Activated CD8-positive, alpha-beta memory T cell treated with anti-CD3 and anti-CD28 coated beads for 36 hours (primary cell): Measurements from ENCODE around the gene BCAR1. TPM values are rescaled to one million over a fixed set of nuclear protein-coding genes. Genes with fewer than 3 reads are reported as not detected.

Source experiments
- CTCF ChIA-PET: fragments of 350-600 bp; sonication (Branson Sonifier 250); formaldehyde crosslinking; loops from one replicate; lab custom pipeline; 2021; ENCODE audit warnings: antibody characterized with exemption; lab: Charles Lee
- POLR2A ChIA-PET: fragments of 350-600 bp; sonication (Branson Sonifier 250); formaldehyde crosslinking; loops from one replicate; lab custom pipeline; 2021; ENCODE audit warnings: antibody characterized with exemption; lab: Charles Lee
- total RNA-seq, 2 experiments: library from RNA; stranded (reverse); gene quantifications; one replicate each; pipeline ENCODE4 v1.2.3, GENCODE V29; 2021

Gene BCAR1
- total RNA-seq, 2 experiments from 2014 or later = 0.84 to 2.7 TPM

- ChIA-PET CTCF (interaction anchor here (1.2 kb wide), 1 partner anchor 182 kb away, joined by 4 read pairs; no protein-coding TSS in a partner anchor), POLR2A (no interaction called here)
These were observed 53.8 kb downstream of the BCAR1 start for GRCh38 chr16:75197522-75198134.

- ChIA-PET POLR2A (no interaction called here), CTCF (interaction anchor here (1.2 kb wide), 1 partner anchor 183 kb away, joined by 4 read pairs; no protein-coding TSS in a partner anchor)
These were observed 54.6 kb downstream of the BCAR1 start for GRCh38 chr16:75196836-75197235.

- ChIA-PET POLR2A (interaction anchor here (0.6 kb wide), 1 partner anchor 267 kb away, joined by 3 read pairs; no protein-coding TSS in a partner anchor), CTCF (interaction anchor here (1.2 kb wide), 1 partner anchor 184 kb away, joined by 4 read pairs; no protein-coding TSS in a partner anchor)
These were observed 55.3 kb downstream of the BCAR1 start for GRCh38 chr16:75195811-75196790.

- ChIA-PET CTCF (interaction anchor here (1.1 kb wide), 1 partner anchor 82 kb away, joined by 3 read pairs; no protein-coding TSS in a partner anchor), POLR2A (no interaction called here)
These were observed 57.5 kb downstream of the BCAR1 start for GRCh38 chr16:75193730-75194444.

- POLR2A ChIA-PET = no interaction called here
- CTCF ChIA-PET = interaction anchor here (0.5 to 1.1 kb wide), 2 partner anchors 15 to 82 kb away, joined by 3 read pairs; no protein-coding TSS in a partner anchor
These were observed 58.2 kb downstream of the BCAR1 start for GRCh38 chr16:75193265-75193650.

GRCh38 chr16:75192606-75193264 lies 58.7 kb downstream of the BCAR1 start:
- ChIA-PET CTCF (interaction anchor here (0.5 to 1.1 kb wide), 5 partner anchors 14 to 723 kb away, joined by 3 read pairs; no protein-coding TSS in a partner anchor), POLR2A (no interaction called here)

- ChIA-PET CTCF (interaction anchor here (0.9 kb wide), 1 partner anchor 192 kb away, joined by 3 read pairs; no protein-coding TSS in a partner anchor), POLR2A (no interaction called here)
These were observed 61.7 kb downstream of the BCAR1 start for GRCh38 chr16:75189638-75190245.

GRCh38 chr16:75188832-75189477 lies 62.5 kb downstream of the BCAR1 start:
- ChIA-PET CTCF (no interaction called here), POLR2A (no interaction called here)

GRCh38 chr16:75181630-75182029 lies 69.8 kb downstream of the BCAR1 start:
- ChIA-PET POLR2A (no interaction called here), CTCF (no interaction called here)

GRCh38 chr16:75179208-75179607 lies 72.2 kb downstream of the BCAR1 start:
- POLR2A ChIA-PET = no interaction called here
- CTCF ChIA-PET = no interaction called here

Other genes with a start within 250 kb of the BCAR1 start
- not detected for gene LDHD, start 134.8 kb downstream of the BCAR1 start, total RNA-seq
- gene ZFP1, start 103.1 kb downstream of the BCAR1 start, total RNA-seq = 10 to 100 TPM; 13.1 to 19.3 TPM
- gene CTRB2, start 44.5 kb downstream of the BCAR1 start, total RNA-seq = not detected
- not detected for gene CTRB1, start 32.6 kb downstream of the BCAR1 start, total RNA-seq
- 10 to 100 TPM; 34.2 to 38.5 TPM for gene CFDP1, start 181.9 kb upstream of the BCAR1 start, total RNA-seq
- 10 to 100 TPM; 38.0 to 42.7 TPM for gene TMEM170A, start 213.1 kb upstream of the BCAR1 start, total RNA-seq
- gene CHST6, start 243.8 kb upstream of the BCAR1 start, total RNA-seq = under 1 TPM; 0.04 to 0.06 TPM